HUDEP-2 (cell line): ENCODE data around the gene GIMAP7.

ENCODE experiments used
- DNase-seq, 76 experiments: peaks; one replicate each; lab custom pipeline; 2025; ENCODE audit not compliant: unreplicated experiment in 76 of 76; lab: John Stamatoyannopoulos, UW

GIMAP7 gene

GRCh38 chr7:150568714-150569113, 54.0 kb downstream of the GIMAP7 start:
- DNase-seq, result no peak

DNA sequence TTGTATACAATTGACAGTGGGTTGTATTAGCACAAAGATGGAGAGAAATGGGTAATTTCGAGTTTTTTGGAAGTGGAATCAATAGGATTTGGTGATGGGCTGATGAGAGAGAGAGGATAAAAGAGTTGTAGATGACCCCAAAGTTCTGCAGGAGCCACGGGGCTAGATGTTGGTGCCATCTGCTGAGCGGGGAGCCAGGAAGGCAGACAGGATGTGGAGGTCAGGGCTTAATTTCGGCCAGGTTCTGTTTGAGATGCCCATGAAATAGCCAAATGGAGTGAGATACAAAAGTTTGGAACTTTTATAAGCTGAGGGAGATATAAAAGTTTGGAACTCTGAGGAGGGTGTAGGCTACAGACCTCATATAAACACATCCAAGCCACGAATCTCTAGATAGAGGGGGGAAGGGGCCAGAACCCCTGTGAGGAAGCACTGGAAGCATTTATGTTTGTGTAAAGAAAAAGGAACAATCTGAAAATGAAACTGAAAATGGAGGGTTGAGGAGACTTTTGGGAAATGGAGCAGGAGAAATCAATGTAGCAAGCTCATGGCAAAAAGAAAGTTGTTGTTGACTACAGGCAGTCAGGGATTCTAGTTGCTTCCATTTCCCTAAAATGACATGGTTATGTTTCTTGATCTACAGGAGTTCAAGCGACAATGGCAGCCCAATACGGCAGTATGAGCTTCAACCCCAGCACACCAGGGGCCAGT, 54.7 kb downstream of the GIMAP7 start:
- DNase-seq, result no peak
